Measurements from ENCODE around the gene ZNF770.
A peak's percentile ranks its signal among the peaks of the same experiment; 100 is the strongest.

Gene ZNF770

DNA sequence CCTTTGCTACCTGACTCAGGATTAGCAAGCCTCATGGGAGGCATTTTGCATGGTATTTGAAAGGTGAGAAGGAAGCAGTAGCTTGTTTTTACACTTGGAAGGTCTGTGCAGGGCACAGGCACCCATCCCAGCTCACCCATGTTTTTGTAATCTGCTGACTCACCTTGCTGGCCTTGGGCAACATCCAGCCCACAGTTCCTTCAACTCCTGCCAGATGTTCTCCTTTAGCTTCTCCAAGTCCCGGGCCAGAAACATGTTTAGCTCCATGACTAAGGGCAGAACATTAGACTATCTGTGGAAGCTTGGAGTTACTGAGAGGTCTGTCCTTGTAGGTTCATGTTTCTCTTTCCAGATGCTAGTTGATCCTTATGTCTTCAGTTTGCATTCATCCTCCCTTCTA, 12.4 kb upstream of the ZNF770 start:
- no peak for TF ChIP-seq GABPA (IDR thresholded peaks at IDR 0.05; ENCODE audit: low read depth)
- TF ChIP-seq SPI1 (IDR thresholded peaks at IDR 0.05; ENCODE audit: borderline replicate concordance, low read depth) = no peak
- TF ChIP-seq, protein P1, sequence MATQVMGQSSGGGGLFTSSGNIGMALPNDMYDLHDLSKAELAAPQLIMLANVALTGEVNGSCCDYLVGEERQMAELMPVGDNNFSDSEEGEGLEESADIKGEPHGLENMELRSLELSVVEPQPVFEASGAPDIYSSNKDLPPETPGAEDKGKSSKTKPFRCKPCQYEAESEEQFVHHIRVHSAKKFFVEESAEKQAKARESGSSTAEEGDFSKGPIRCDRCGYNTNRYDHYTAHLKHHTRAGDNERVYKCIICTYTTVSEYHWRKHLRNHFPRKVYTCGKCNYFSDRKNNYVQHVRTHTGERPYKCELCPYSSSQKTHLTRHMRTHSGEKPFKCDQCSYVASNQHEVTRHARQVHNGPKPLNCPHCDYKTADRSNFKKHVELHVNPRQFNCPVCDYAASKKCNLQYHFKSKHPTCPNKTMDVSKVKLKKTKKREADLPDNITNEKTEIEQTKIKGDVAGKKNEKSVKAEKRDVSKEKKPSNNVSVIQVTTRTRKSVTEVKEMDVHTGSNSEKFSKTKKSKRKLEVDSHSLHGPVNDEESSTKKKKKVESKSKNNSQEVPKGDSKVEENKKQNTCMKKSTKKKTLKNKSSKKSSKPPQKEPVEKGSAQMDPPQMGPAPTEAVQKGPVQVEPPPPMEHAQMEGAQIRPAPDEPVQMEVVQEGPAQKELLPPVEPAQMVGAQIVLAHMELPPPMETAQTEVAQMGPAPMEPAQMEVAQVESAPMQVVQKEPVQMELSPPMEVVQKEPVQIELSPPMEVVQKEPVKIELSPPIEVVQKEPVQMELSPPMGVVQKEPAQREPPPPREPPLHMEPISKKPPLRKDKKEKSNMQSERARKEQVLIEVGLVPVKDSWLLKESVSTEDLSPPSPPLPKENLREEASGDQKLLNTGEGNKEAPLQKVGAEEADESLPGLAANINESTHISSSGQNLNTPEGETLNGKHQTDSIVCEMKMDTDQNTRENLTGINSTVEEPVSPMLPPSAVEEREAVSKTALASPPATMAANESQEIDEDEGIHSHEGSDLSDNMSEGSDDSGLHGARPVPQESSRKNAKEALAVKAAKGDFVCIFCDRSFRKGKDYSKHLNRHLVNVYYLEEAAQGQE (IDR thresholded peaks at IDR 0.05; ENCODE audit: insufficient replicate concordance, low read depth) = no peak
- TF ChIP-seq POLR2AphosphoS5 (IDR thresholded peaks at IDR 0.05; ENCODE audit: low read depth) = no peak
- TF ChIP-seq, protein P2, sequence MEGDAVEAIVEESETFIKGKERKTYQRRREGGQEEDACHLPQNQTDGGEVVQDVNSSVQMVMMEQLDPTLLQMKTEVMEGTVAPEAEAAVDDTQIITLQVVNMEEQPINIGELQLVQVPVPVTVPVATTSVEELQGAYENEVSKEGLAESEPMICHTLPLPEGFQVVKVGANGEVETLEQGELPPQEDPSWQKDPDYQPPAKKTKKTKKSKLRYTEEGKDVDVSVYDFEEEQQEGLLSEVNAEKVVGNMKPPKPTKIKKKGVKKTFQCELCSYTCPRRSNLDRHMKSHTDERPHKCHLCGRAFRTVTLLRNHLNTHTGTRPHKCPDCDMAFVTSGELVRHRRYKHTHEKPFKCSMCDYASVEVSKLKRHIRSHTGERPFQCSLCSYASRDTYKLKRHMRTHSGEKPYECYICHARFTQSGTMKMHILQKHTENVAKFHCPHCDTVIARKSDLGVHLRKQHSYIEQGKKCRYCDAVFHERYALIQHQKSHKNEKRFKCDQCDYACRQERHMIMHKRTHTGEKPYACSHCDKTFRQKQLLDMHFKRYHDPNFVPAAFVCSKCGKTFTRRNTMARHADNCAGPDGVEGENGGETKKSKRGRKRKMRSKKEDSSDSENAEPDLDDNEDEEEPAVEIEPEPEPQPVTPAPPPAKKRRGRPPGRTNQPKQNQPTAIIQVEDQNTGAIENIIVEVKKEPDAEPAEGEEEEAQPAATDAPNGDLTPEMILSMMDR (IDR thresholded peaks at IDR 0.05; ENCODE audit: insufficient read depth, low read length) = no peak
- no peaks in the 10 kb centered on the region for H3K27me3 ChIP-seq (ENCODE audit: insufficient read depth, poor library complexity, severe bottlenecking)
- peak; percentile 38 to 79 for DNase-seq (ENCODE audit: low read depth in 1 of 2, low spot score in 1 of 2)
- no peak overlapping the region for H3K4me3 ChIP-seq (replicated peaks; ENCODE audit: insufficient read depth, low read length)
- H3K27ac ChIP-seq (replicated peaks) = no peak overlapping the region

DNA sequence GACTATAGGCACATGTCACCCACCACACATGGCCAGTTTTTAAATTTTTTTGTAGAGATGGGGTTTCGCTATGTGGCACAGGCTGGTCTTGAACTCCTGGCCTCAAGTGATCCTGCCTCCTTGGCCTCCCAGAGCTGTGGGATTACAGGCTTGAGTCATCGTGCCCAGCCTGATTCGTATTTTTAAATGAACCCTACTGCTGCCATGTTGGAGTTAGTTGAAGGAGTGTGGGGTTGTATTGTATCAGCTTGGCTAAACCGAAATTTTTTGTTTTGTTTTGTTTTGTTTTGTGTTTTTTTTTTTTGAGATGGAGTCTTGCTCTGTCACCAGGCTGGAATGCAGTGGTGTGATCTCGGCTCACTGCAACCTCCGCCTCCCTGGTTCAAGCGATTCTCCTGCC, 11.8 kb upstream of the ZNF770 start:
- H3K27ac ChIP-seq (replicated peaks) = no peak overlapping the region
- TF ChIP-seq, protein P1 (IDR thresholded peaks at IDR 0.05; ENCODE audit: insufficient replicate concordance, low read depth) = no peak
- no peak for TF ChIP-seq GABPA (IDR thresholded peaks at IDR 0.05; ENCODE audit: low read depth)

DNA sequence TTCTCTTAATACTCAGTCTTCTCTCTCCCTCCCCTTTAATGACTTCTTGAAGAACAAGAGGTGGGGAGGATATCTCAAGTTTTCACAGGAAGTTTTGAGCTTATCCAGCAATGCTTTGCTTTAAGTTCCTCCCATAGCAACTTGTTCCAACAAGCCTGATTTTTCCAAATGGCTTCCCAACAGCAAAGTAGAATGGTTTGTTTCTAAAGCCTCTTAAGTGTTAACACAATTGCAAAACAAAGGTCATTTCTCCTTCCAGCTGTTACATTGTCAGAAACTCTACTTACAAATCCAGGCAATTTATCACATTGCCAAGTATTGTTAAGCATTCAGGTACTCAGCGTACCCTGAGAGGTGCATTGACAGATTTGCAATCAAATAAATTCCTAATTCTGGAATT, 6.8 kb upstream of the ZNF770 start:
- Histone ChIP-seq H3K27ac (replicated peaks) (no peak overlapping the region), H3K27me3 (ENCODE audit: insufficient read depth, poor library complexity, severe bottlenecking) (no peaks in the 10 kb centered on the region), H3K4me3 (replicated peaks; ENCODE audit: insufficient read depth, low read length) (no peak overlapping the region)
- TF ChIP-seq SPI1 (IDR thresholded peaks at IDR 0.05; ENCODE audit: borderline replicate concordance, low read depth) = no peak
- TF ChIP-seq, protein P2 (IDR thresholded peaks at IDR 0.05; ENCODE audit: insufficient read depth, low read length) = no peak
- TF ChIP-seq GABPA (IDR thresholded peaks at IDR 0.05; ENCODE audit: low read depth) = no peak
- DNase-seq (ENCODE audit: low read depth in 1 of 2, low spot score in 1 of 2) = no peak

More for the DNA sequence above, 11.8 kb upstream of the ZNF770 start:
- DNase-seq (ENCODE audit: low read depth in 1 of 2, low spot score in 1 of 2) = no peak
- no peaks in the 10 kb centered on the region for H3K27me3 ChIP-seq (ENCODE audit: insufficient read depth, poor library complexity, severe bottlenecking)
- H3K4me3 ChIP-seq (replicated peaks; ENCODE audit: insufficient read depth, low read length) = no peak overlapping the region

DNA sequence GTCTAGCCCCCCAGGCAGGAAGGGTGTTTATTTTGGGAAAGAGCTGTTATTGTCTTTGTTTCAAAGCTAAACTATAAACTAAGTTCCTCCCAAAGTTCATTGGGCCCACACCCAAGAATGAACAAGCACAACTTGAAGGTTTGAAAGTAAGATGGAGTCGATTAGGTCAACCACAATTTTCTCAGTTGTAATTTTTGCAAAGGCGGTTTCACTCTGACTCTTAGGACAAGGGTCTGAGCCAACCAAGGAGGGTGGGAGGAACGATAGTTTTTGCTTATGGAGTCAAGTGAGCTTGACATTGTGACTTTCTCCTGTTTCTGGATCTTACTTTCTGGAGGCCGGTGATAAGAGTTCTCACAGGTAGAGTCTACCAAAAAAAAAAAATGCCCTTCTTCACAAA, 5.8 kb upstream of the ZNF770 start:
- H3K27ac ChIP-seq (replicated peaks) = no peak overlapping the region
- no peaks in the 10 kb centered on the region for H3K27me3 ChIP-seq (ENCODE audit: insufficient read depth, poor library complexity, severe bottlenecking)

More for the DNA sequence above, 5.8 kb upstream of the ZNF770 start:
- H3K4me3 ChIP-seq (replicated peaks; ENCODE audit: insufficient read depth, low read length) = no peak overlapping the region
- DNase-seq (ENCODE audit: low read depth in 1 of 2, low spot score in 1 of 2) = no peak
- TF ChIP-seq, protein P1 (IDR thresholded peaks at IDR 0.05; ENCODE audit: insufficient replicate concordance, low read depth) = no peak
- TF ChIP-seq, protein P2 (IDR thresholded peaks at IDR 0.05; ENCODE audit: insufficient read depth, low read length) = no peak
- TF ChIP-seq SPI1 (IDR thresholded peaks at IDR 0.05; ENCODE audit: borderline replicate concordance, low read depth) = no peak
- no peak for TF ChIP-seq GABPA (IDR thresholded peaks at IDR 0.05; ENCODE audit: low read depth)
- TF ChIP-seq POLR2AphosphoS5 (IDR thresholded peaks at IDR 0.05; ENCODE audit: low read depth) = no peak

All from HL-60 (cell line).